HG03457 (cell line): Measurements from ENCODE around the gene IL1RN.
"Not testable (repeated sequence)": the region's sequence is repeated elsewhere in the genome, so short reads cannot be mapped to it uniquely, and the experiment has no call there.

Source experiments
- ATAC-seq: cut with Tn5 transposase; IDR thresholded peaks from one replicate; pipeline ENCODE4 v1.9.1; 2021; ENCODE audit warnings: moderate number of reproducible peaks; ENCODE audit not compliant: unreplicated experiment

The IL1RN gene, protein sequence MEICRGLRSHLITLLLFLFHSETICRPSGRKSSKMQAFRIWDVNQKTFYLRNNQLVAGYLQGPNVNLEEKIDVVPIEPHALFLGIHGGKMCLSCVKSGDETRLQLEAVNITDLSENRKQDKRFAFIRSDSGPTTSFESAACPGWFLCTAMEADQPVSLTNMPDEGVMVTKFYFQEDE

DNA sequence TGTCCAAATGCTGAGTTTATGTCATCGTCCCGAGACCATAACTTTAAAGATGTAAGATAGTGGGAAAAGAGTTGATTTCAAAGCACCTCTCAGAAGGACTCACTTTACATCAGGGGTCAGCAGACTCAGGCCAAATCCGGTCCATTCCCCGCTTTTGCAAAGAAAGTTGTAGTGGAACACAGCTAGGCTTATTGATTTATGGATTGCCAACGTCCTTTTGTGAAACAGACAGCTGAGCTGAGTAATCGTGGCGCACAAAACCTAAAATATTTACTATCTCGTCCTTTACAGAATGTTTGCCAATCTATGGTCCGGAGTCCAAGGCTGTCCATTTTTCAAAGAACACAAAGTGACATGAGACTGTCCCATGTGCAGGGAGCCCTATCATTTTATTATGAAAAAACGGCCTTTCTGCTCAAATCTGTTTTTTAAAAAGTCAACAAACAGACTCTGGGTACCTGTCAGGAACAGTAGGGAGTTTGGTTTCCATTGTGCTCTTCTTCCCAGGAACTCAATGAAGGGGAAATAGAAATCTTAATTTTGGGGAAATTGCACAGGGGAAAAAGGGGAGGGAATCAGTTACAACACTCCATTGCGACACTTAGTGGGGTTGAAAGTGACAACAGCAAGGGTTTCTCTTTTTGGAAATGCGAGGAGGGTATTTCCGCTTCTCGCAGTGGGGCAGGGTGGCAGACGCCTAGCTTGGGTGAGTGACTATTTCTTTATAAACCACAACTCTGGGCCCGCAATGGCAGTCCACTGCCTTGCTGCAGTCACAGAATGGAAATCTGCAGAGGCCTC lies at the start of gene IL1RN:
IL1RN (plus strand) TSS at position 754 of the 801 bp plus-strand sequence; CDS start at position 781, 27 bp downstream.
- no peak for ATAC-seq

DNA sequence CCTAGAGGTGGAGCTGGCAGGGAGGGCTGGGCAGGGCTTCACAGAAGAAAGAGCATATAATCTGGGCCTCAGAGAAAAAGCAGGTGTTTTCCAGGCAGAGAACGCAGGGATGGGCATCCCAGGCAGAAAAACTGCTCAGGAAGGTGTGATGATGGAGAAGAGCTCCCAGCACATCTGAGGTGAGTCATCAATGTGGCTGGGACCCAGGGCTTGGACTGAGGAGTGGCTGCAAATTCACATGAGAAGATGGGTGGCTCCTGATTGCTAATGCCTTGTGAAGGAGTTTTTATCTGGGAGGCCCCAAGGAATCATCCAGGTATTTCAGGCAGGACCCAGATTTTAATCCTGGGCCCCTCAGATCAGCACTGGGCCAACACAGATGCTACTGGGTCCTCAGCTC lies 49.5 kb upstream of the IL1RN start:
- no peak for ATAC-seq

DNA sequence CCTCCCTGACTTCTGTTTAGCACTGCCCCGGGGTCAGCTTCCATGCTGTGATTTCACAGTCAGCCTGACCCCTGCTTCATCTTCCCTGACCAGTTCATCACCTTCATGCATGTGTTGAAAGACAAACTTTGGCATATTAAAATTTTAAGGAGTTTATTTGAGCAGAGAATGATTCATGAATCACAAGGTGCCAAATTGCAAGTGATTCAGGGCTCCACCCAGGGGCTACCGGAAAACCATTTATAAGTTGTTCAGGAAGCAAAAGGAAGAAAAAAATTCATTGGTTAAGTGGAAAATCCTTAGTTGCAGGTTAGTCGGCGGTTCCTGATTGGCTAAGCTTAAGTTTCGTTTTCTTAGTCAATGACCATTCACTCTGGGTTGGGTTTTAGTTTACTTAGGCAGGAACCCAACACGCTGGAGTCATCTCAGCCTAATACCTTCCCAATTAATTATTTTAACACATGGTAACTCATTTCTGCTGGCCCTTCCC lies 49.0 kb upstream of the IL1RN start:
- ATAC-seq = no peak

DNA sequence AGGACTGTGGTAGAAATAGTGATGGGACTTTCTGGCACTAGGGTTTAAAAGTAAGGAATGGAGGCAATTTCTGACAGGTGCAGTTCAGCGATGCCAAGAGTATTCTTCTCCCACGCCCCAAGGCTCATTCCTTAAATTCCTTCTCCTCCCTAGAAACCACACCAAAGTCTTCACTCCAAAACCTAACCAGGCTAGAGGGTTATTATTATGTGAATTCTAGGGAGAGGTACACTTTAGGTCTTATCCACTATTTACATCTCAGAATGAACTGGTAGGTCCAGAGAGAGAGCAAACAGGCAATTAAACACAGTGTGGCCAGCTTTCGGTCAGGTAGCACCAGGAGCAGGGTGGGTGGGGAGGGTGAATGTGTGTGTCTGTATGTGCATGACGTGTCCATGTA lies 48.3 kb upstream of the IL1RN start:
- ATAC-seq = no peak

DNA sequence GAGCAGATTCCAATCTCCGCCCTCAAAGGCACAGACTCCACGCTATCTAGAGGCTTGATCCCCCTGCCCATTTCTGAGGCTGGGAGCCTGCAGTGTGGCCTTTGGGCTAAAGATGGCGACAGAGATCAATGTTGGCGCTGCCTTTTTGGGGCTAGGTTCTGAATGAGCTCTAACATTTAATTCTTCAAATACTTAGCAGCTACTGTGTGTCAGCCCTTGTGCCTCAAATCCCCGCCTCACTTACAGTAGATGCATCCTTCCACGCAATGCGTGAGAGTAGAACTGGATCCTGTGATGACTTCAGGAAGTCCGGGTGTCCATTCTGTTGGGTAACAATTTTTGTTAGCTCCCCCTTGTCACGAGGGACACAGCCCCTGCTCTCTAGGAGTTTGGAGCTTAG lies 47.3 kb upstream of the IL1RN start:
- ATAC-seq = no peak

DNA sequence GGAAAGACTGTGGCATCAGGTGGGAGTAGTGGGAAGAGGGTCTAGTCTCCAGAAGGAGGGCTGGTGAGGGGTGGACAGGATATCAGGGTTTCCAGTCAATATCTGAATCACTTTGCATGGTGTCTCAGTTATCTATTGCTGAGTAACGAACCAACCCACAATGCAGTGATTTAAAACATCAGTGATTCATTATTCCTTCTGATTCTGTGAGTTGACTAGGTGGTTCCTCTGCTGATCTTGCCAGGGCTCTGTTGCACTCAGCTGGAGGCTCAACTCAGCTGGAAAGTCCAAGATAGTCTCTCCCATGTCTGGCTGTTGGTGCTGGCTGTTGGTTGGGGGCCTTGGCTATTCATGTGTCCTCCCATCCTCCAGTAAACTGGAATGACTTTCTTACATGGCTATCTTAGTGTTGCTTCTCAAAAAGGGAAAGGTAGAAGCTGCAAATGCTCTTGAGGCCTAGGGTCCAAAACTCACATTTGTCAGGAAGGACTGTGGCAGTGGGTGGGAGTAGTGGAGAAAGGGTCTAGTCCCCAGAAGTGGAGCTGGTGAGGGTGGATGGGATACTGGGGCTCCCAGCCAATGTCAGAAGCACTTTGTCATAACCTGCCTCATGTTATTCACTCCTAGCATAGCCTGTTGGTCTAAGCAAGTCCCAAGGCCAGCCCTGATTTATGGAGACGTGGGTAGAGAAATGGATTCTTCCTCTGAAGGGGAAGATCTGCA lies 45.7 kb upstream of the IL1RN start:
- ATAC-seq = no peak

DNA sequence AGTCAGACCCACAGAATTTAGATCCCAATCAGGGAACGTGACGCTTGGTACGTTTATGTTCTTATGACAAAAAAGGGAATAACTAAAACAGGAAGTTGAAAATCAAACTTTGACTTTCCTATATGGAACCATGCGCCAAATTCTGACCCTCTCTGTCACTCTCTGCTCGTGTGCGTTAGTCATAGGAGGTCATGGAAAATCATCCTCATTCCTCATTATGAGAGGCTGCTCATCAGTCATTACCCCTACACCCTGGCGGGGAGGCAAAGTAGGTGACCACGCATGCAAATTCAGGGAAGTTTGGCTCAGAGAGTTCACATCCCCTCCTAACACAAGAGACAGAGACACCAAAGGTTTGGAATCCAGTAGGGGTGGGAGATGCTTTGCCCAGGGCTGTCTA lies 44.1 kb upstream of the IL1RN start:
- no peak for ATAC-seq

DNA sequence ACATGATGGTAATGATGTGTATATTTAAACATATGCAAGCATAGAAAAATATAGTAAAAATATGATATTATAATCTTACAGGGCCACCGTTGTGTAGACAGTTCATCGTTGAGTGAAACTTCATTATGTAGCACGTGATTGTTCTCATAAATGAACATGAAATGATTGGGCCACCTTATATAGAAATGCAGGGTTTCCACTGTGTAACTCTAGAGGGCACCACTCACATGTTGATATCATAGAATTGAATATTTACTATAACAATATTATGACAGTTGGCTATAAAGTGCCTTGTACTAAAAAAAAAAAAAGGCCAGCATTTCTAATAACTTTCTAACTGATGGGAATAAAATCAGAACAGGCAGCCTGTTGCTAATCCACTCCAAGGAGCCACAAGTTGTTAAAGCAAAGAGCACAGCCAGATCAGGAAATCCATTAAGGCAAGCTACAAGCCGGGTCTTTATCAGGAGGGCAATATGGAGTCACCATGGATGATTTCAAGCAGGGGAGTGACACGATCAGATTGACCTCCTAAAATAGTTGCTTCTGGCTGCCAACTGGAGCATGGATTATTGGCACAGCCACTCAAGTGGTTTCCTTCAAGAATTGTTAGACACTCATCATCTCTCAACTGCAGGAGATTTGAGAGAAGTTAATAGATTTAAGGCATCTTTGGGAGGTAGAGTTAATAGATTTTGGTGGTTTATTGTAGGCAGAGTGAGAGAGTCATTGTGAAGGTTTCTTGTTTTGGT lies 43.0 kb upstream of the IL1RN start:
- no peak for ATAC-seq

DNA sequence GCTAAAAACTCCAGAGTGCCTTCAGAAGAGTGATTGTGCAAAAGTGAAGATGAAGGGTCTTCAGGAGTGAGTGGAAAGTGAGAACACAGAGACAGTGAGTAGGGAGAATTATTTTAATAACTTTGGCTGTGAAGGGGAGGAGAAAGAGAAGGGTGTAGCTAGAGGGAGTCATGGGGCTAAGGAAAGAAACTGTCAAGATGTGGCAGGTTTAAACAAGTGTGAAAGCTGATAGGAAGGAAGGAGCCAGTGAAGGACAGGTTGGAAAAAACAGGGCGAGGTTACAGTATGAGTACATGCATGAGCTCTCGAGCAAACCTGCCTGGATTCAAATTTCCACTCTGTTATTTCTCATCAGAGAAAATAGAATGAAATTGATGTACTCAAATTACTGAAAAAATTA lies 41.9 kb upstream of the IL1RN start:
- no peak for ATAC-seq

DNA sequence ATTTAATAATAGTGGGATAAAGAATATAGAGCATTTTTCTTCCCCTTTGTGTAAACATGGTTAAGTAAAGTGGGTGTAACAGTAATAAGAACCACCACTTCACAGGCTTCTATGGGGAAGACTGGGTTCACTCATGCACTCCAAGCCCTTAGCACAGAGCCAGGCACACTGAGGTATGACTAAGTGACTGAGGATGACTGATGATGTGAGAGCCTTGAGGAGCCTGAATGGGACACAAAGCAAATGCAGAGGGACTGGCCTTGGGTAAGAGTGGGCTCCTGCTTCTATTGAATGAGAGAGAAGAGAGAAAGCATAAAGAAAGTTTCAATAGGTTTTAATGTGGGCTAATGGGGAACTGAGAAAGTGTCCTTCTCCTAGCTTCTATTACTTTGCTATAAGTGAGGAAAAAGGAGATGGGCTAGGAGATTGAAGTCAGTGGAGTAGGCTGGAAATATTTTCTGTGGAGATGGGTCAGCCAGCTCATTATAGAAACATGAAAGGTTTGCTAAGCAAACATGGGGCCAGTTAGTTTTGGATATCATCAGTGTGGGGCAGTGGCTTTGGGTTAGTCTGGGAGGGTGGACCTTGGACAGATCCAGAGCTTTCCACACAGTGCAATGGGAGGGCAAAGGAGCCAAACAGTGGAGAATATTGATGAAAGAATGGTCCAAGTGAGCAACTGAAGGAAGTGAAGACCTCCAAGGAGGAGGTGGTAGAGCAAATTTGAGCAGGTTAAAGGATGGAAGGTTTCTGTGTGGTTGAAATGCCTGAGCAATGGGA lies 39.0 kb upstream of the IL1RN start:
- ATAC-seq = no peak

DNA sequence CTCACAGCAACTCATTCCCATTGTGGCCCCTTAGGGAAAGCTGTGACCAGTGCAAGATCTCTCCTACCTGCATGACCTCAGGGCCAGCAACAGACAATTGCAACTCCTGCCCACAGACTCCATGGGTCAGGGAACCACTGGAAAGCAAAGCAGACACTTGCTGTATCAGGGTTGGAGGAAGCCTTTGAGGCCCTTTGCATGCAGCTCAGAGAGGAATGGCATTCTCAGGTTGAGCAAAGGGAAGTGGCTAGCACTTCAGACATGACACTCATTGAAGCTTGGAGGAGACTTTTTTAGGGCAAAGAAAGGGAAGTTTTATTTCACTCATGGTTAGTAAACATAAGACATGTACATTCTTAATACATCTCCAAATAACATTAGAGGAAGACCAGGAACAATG lies 37.5 kb upstream of the IL1RN start:
- ATAC-seq = no peak

DNA sequence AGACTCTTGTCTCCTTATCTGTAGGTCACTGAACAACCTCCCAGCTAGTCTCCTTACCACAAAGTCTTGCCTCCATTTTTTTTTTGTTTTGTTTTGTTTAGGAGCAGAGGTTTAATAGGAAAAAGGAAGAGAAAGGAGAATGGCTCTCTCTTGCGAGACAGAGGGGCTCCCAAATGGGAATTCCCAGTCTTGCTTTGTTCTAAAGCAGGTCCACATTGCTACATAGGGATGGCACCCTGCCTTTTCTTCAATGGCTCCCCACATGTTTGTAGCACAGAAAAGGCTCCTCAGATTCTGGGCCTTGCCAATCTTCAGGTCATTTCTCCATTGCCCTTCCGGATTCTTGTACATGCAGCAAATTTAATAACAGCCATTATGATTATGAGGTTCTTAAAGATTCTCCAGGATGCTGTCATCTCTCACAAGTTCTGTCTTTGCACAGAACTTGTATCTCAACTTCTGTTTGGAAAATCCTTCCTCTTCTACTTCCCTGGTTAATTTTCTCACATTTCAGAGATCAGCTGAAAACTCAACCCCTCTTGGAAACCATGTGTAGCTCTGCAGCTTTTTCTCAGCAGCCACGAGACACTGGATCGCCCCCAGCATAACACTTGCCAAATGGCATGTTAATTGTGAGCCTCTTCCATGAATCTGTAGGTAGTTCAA lies 36.0 kb upstream of the IL1RN start:
- no peak for ATAC-seq

DNA sequence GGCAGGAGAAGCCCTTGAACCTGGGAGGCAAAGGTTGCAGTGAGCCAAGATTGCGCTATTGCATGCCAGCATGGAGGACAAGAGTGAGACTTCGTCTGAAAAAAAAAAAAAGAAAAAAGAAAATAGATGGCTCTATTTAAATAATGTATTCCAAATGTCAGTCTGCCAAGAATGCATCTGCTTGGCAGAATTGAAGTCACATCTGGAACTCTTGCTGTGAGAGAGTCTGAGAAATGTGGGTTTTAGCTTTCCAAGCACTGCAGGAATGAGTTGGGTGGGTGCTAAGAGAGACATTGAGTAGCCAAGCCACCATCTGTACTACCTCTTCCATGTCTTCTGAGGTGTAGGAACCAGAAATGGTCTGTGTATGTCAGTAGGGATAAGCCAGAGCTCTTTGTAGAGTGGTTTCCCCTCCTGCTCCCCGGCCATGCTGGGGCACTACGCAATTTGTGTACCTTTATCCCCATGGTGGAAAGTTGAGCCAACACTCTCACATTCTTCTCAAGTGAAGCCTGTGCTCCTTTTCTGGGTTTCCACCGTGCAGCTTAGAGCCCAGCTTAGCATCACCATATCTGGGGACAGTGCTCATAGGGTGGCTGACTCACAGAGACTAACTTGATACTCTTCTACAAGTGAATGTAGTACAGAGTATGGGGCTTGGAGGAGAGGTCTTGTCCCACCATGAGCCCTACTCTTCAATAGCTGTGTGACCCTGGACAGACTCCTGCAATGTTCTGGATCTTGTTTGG lies 34.4 kb upstream of the IL1RN start:
- ATAC-seq = no peak

DNA sequence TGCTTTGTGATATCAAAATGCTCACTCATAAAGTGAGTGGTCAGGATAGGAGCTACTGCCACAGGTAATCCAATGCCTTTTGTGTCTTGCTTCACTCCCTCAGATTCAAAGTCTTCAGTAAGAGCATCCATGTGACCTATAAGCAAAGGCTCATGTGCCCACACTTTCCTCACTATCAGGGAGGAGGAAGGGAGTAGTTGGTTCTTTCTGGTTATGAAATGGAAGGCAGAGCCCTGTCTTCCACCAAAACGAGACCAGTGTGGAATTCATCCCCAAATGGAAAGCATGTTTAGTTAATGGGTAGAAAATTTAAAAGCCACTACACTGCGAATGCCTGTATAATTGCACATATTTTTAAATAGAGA lies 33.8 kb upstream of the IL1RN start:
- ATAC-seq = no peak

DNA sequence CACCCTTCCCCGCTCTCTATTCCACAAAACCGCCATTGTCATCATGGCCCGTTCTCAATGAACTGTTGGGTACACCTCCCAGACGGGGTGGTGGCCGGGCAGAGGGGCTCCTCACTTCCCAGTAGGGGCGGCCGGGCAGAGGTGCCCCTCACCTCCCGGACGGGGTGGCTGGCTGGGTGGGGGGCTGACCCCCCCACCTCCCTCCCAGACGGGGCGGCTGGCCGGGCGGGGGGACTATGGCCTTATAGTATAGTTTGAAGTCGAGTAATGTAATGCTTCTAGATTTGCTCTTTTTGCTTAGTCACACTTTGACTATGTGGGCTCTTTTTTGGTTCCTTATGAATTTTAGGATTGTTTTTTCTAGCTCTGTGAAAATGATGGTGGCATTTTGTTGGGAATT lies 31.1 kb upstream of the IL1RN start:
- ATAC-seq = not testable (repeated sequence)

DNA sequence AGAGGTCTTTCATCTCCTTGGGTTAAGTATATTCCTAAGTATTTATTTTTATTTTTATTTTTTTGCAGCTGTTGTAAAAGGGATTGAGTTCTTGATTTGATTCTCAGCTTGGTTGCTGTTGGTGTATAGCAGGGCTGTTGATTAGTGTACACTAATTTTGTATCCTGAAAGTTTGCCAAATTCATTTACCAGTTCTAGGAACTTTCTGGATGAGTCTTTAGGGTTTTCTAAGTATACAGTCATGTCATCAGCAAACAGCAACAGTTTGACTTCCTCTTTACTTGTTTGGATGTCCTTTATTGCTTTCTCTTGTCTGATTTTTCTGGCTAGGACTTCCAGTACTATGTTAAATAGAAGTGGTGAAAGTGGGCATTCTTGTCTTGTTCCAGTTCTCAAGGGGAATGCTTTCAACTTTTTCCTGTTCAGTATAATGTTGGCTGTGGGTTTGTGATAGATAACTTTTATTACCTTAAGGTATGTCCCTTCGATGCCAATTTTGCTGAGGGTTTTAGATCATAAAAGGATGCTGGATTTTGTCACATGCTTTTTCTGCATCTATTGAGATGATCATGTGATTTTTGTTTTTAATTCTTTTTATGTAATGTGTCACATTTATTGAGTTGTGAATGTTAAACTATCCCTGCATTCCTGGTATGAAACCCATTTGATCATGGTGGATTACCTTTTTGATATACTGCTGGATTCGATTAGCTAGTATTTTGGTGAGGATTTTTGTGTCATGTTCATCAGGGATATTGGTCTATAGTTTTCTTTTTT lies 30.4 kb upstream of the IL1RN start:
- not testable (repeated sequence) for ATAC-seq

DNA sequence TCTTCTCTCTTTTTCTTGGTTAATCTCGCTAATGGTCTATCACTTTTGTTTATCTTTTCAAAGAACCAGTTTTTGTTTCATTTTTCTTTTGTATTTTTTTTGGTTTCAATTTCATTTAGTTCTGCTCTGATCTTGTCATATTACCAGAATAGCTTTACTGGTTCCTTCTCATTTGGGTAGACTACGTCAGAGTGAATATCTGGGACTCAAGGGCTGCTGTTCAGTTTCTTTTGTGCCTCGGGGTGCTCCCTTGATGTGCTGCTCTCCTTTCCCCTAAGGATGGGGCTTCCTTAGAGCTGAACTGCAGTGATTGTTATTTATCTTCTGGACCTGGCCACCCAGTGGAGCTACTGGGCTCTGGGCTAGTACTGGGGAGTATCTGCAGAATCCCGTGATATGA lies 29.4 kb upstream of the IL1RN start:
- ATAC-seq = no peak

DNA sequence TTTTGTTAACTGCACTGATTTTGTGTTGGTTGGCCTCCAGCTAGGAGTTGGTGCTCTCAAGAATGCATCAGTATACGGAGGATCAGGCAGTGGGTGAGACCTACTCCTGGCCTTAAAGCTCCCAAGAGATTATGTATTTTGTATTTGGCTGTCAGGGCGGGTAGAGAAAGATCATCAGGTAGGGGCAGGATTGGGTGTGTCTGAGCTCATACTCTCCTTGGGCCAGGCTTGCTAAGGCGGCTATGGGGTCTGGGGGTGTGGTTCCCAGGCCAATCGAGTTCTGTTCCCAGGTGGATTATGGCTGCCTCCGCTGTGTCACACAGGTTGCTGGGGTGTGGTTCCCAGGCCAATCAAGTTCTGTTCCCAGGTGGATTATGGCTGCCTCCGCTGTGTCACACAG lies 28.9 kb upstream of the IL1RN start:
- no peak for ATAC-seq

DNA sequence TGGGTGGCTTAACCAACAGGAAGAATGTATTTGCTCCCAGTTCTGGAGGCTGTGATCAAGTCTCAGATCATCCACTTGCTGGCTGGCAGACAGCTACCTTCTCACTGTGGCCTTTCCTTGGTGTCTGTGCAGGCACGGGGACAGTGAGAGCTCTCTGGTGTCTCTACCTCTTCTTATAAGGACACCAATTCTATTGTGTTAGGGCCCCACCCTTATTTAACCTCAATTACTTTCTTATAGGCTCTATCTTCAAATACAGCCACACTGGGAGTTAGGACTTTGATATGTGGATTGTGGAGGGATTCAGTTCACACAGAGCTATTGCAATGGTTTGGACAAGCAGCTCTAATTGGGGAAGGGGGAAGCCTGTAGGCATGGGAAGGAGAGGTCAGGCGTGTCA lies 25.3 kb upstream of the IL1RN start:
- ATAC-seq = no peak
